BE2C (cell line): Measurements from ENCODE around the gene FYCO1.

Source experiments
- DNase-seq: peaks from one replicate; pipeline ENCODE4 v3.0.0-alpha.2; 2020
- H3K27me3 ChIP-seq: fragments of 250-450 bp; sonication (Bioruptor Pico); 2 replicates; pipeline ENCODE4 v1.5.1; 2020; ENCODE audit warnings: mild to moderate bottlenecking
- H3K36me3 ChIP-seq: fragments of 250-450 bp; sonication (Bioruptor Pico); 2 replicates; pipeline ENCODE4 v1.5.1; 2020; ENCODE audit warnings: mild to moderate bottlenecking
- H3K4me1 ChIP-seq: fragments of 250-450 bp; sonication (Bioruptor Pico); 2 replicates; pipeline ENCODE4 v1.5.1; 2020
- H3K4me3 ChIP-seq: 2 replicates; pipeline ENCODE4 v1.5.1; 2011; ENCODE audit warnings: low read depth, low read length
- H3K9me3 ChIP-seq: fragments of 250-450 bp; sonication (Bioruptor Pico); 2 replicates; pipeline ENCODE4 v1.5.1; 2020
- CTCF ChIP-seq: IDR thresholded peaks from 2 replicates; pipeline ENCODE4 v1.5.1; 2012; ENCODE audit warnings: mild to moderate bottlenecking, low read depth, low read length

The FYCO1 gene

GRCh38 chr3:45958321-45958791, 37.3 kb downstream of the FYCO1 start:
- no peaks in the 10 kb centered on the region for H3K36me3 ChIP-seq
- H3K4me1 ChIP-seq, result no peaks in the 10 kb centered on the region
- H3K4me3 ChIP-seq, result no peak overlapping the region
- no peaks in the 10 kb centered on the region for H3K9me3 ChIP-seq
- DNase-seq, result no peak
- no peak for TF ChIP-seq CTCF
- no peaks in the 10 kb centered on the region for H3K27me3 ChIP-seq

- Histone ChIP-seq H3K36me3 (no peaks in the 10 kb centered on the region), H3K9me3 (no peaks in the 10 kb centered on the region), H3K4me3 (no peak overlapping the region), H3K27me3 (no peaks in the 10 kb centered on the region), H3K4me1 (no peaks in the 10 kb centered on the region)
- no peak for DNase-seq
- no peak for TF ChIP-seq CTCF
These were observed 38.0 kb downstream of the FYCO1 start for GRCh38 chr3:45957586-45957985.

- H3K27me3 ChIP-seq, result no peaks in the 10 kb centered on the region
- DNase-seq, result no peak
- no peak for TF ChIP-seq CTCF
- H3K9me3 ChIP-seq, result no peaks in the 10 kb centered on the region
- H3K36me3 ChIP-seq, result no peaks in the 10 kb centered on the region
- H3K4me3 ChIP-seq, result no peak overlapping the region
- no peaks in the 10 kb centered on the region for H3K4me1 ChIP-seq
These were observed 39.9 kb downstream of the FYCO1 start for GRCh38 chr3:45955706-45956105.

GRCh38 chr3:45955017-45955647, 40.5 kb downstream of the FYCO1 start:
- Histone ChIP-seq H3K4me1 (no peaks in the 10 kb centered on the region), H3K27me3 (no peaks in the 10 kb centered on the region), H3K36me3 (no peaks in the 10 kb centered on the region), H3K9me3 (no peaks in the 10 kb centered on the region), H3K4me3 (no peak overlapping the region)
- no peak for DNase-seq
- no peak for TF ChIP-seq CTCF

GRCh38 chr3:45954306-45954705, 41.3 kb downstream of the FYCO1 start:
- no peak for TF ChIP-seq CTCF
- Histone ChIP-seq H3K4me3 (no peak overlapping the region), H3K4me1 (no peaks in the 10 kb centered on the region), H3K36me3 (no peaks in the 10 kb centered on the region), H3K27me3 (no peaks in the 10 kb centered on the region), H3K9me3 (no peaks in the 10 kb centered on the region)
- no peak for DNase-seq

GRCh38 chr3:45953536-45953935, 42.1 kb downstream of the FYCO1 start:
- no peak overlapping the region for H3K4me3 ChIP-seq
- no peaks in the 10 kb centered on the region for H3K4me1 ChIP-seq
- H3K9me3 ChIP-seq, result no peaks in the 10 kb centered on the region
- DNase-seq, result no peak
- H3K27me3 ChIP-seq, result no peaks in the 10 kb centered on the region
- H3K36me3 ChIP-seq, result no peaks in the 10 kb centered on the region
- TF ChIP-seq CTCF, result no peak
